Sigmoid colon (tissue), 4 donors: ENCODE measurements around the gene FALEC.

Experiments used
- CTCF ChIP-seq, 4 experiments: fragments of 450-650 bp in 3 of 4; fragments of 200-600 bp in 1 of 4; IDR thresholded peaks; one replicate each; pipeline ENCODE4 v1.5.1; 2016 to 2019; ENCODE audit warnings: antibody characterized with exemption in 4 of 4, mild to moderate bottlenecking in 3 of 4, moderate library complexity in 2 of 4
- POLR2AphosphoS5 ChIP-seq, 4 donors: sonication (generic); formaldehyde crosslinking; IDR thresholded peaks; one replicate each; pipeline ENCODE4 v1.6.1; 2017; ENCODE audit warnings: antibody characterized with exemption in 4 of 4

- TF ChIP-seq CTCF (IDR thresholded peaks at IDR 0.05) (no peak), POLR2AphosphoS5 (IDR thresholded peaks at IDR 0.05) (peak; percentile 15 to 44 (median 36))
Measured at GRCh38 chr1:150507912-150508864, 7.4 kb upstream of the FALEC start, which contains the start of gene ECM1.
